ENCODE data around the gene MAML2.

MAML2 gene

DNA sequence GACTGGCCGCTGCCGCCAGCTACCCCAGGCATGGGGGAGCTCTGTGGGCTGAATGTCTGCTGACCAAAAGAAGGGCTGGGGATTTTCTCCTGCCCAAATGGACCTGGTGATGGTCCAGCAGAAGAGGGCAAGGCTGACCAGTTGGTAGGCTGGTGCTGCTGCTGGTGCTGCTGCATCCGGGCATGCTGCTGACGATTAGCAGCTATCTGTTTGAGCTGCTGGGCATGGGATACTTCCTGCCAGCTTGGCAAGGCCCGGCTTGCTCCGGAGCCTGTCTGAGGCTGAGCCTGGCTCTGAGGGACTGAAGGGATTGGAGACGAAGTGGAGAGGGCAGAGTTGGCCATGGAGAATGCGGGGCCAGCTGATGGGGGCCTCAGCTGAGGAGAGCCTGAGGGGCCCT lies 250.5 kb downstream of the MAML2 start:
- DNase-seq: no peak

DNA sequence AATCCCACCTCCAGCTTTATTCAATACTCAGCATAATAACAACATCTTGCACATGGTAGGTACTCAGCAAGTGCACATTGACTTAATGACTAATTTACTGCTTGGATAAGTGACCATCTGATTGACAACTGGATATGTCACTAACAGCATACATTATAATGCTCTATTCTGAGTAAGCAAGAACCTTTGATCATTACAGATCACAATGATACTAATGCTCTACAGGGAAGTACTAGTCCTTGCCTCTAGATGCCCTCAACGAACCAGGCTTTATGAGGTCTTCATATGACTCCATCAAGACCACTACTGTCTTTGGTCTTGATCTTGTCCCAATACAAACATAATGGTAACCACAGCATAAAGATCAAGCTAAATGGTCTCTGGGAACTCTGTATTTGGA lies 251.5 kb downstream of the MAML2 start:
- no peak for DNase-seq

DNA sequence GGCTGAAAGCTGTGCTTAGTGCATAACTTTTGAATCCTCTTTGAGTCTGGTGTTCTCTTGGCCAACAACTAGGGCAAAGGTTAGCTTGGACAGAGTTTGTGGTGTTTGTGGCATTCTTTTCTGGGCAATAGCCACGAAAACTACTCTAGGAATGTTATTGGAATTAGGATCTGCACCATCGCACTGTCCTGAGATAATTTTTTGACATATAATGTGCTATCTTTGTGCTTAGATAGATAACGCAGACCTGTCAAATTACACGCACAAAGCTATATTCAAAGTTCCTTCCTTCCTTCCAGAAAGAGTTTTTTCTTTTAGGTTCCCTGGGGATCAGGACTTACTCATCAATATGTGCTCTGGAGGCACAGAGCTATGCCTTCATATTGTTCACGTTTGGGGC lies 252.3 kb downstream of the MAML2 start:
- DNase-seq: no peak

DNA sequence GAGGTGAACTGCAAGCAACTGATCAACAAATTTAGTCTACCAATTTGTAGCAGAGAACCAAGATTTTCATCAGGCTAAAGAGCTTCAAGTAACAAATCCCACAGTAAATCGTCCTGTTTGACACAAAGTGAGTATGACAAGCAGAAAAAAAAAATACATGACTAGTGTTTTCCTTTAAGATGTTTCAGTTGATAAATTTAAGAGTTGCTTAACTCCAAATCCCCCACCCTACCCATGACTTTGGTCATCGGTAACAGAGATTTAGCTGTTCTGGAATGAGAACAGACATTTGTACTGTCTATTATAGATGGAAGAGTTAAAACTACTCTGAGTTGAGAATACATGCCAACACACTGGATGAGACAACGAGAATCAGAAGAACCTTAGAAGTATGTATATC lies 254.1 kb downstream of the MAML2 start:
- no peak for DNase-seq

DNA sequence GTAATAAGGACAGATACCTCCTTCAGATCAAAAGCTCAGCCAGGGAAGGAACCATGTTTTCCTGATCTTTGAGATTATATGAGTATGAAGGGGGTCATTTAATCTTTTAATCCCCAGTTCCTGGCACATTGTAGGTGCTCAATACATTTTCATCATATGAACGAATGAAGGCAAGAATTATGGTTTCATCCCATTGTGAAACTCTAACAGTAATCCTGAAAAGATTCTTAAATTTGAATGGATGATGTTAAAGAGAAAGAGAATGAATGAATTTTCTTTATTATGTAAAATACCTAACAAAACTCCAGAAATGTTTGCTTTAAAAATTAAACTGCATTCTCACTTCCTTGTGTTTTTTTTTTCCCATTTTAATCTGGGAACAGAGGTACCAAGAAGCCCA lies 256.9 kb downstream of the MAML2 start:
- DNase-seq: no peak

DNA sequence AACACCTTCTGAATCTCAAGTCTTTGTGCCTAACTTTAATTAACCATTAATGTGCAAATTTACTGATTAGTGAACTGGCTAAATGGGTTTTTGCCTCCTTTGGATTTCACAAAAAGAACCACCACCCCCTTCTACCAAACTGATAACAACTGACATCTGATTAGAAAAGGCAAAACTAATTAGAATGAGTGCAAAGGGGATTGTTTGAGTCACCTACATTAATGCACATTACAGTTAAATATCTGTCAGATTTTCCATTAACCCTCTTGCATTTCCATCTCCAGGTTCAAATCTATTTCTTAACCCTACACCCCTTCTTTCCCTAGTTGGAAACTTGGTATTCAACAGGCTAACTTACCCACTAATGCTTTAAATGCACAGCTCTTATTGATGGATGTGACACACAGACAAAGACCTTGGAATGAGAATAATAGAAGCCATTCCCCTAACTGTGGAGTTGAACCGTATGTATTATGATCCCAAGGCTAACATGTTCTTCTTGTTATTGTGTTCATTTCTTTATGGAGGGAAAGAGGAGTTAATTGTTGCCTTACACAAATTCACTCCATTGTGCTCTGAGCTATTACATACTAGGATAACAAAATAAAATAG lies 257.6 kb downstream of the MAML2 start:
- DNase-seq: no peak

DNA sequence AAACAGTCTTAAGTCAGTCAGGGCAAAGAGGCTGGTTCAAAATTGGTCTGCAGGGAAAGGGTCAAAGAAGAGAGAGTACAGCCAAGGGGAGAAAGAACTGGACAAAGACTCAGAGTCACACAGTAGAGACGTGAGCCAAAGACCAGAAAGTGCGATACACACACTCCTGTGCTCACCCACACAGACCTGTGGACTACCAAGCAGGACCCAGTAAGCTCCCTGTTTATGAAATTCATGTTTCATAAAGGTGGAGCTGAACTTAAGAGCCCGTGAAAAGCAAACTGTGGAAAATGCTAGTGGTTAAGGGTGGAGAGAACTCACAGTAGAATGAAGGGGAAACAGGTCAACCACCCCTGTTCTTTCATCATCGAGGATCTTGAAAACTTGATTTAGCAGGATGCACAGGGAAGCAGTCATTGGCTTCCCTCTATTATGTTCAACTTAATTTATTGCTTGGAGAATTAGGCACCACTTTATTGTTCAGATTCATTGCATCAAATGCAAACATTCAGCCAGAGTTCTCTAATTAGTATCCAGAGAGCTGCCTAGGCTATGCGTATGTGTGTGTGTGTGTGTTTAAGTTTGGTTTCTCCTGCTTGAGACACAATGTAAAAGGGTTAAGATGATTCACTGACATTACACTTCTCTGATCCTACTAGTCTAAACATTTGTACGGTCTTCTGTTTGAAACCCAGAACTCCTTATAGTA lies 258.2 kb downstream of the MAML2 start:
- DNase-seq: no peak

DNA sequence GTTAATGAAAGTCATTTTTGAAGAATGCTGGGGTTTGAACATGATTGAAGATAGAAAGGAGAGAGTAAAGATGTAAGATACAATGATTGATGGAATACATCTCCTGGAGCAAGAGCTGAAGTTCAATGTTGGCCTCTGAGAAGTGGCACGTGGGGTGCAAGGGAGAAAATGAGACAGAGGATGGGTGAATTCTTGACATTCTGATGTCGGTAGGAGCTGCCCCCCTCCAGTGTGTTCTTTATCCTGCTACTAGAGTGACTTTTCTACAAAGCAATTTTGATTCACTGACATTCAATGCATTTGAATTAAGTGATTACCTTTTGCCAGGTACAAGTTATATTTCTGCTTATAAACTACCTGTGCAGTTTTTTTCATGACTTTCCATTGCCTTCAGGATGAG lies 260.1 kb downstream of the MAML2 start:
- DNase-seq: no peak

DNA sequence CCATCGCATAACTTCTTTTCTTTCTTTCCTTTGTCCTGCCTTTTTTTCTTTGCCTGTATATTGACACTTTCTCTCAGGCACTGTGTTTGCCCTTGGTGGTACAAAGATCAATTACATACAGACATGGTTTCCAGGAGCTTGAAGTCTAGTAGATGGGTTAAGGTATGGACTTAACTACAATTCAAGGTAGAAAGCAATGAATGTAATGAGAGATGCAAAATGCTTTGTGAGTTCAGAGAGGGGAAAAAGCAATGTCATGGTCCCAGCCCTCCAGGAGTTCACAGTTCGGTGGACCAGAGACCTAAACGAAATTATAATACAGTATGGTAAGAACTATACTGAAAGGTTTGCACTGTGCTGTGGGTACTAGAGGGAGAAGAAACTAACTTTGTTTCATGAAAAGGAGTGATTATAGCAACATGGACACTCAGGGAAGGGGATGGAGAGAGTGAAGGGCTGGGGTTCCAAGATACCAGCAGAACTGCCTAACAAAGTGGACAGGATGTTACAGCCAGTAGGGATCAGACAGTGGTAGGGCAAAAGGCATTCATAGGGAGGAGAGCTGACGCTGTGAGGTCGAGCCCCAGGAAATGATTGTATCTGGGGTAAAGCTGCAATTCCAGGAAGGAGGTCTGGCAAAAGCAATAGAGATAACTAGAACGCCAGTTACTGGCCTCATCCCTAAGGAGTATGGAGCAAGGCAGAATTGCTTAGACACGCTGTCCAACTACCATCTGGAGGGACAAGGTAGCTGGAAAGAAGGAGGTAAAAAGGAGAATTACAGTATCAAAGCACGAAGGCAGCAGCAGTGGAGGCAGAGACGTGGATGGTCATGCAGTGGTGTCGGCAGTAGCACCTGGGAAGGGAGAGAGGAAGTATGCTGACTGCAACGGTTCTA lies 260.7 kb downstream of the MAML2 start:
- DNase-seq: no peak

DNA sequence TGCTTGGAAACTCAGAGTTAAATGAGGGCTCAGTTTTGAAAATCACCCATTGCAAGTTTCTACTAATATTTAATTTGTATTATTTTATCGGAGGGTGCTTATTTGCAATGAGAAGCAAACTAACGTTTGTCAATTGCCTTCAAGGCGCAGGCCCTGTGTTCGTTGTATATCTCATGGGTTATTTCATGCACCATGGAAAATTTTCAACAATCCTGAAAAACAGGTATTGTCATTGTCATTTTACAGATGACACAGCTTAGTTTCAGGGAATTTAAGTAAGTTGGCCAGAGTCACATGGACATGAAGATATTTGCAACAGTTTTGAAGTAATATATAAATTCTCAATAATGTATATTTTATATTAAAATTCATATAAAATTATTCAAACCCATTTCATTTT lies 261.4 kb downstream of the MAML2 start:
- no peak for DNase-seq

DNA sequence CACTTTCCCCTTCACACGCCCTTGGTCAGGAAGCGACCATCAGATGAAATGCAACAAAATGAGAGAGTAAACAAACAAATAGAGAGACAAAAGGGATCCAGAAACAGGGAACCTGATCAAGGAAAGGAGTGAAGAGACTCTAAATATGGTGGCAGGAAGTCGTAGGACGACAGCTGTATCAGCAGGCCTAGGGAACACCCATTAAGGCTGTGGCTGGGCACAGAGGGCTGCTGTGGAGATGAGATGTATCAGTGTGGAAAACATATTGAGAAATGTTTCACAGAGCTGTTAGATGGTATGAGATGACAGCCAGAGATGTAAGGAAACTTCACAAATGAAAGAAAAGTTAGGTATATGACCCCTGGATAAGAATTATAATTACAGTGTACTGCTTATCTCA lies 263.3 kb downstream of the MAML2 start:
- DNase-seq: no peak

DNA sequence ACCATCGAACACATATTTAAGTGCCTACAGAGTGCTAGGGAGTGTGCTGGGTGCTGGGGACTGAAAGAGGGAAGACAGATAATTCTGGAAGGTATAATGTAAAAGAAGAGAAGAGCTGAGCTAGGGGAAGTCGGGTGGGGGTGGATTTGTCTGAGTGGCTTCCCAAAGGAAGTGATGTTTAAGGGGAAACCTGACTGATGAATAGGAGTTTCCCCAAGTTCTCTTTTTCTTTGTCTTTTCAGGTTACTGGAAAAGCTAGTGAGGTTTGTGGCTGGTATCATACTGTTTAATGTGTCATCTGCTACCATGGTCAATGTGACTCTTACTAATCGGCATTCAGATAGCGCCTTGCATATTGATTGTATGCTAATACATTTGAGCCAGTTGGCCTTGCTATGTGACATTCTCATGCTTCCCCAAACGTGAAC lies 267.4 kb downstream of the MAML2 start:
- peak; percentile 11 to 53 for DNase-seq

DNA sequence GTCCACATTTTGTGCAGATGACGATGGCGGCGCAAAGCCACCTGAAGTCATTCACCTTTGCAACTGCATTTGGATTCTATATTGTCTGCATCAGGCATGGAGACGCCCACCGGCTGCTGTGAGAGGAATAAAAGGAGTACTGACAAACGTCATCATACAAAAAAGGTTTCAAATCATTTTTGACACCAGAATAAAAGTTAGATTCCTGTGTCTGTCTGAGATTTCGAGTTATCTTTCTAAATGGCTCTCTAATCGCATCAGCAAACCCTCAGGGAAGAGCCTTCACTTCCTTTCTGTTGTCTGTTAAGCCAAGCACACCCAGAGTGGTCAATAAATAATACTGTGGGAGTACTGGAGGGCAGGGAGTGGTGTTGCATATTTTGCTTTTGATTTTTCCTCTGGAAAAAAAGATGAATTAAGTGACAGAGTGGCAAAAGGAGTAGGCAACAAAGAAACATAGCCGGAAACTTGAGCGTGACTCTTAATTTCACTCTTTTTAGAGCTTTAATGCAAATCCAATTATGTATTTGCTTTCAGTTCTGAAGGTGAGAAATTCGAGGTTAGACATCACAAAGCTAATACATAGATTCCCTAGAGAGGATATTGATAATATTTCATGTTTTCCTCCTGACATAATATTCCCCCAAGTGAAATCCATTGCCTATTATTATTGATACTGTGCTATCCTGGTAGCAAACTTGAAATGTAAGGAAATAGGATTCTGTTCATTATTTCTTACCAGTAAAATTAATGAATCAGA lies 268.3 kb downstream of the MAML2 start:
- DNase-seq: peak in 1 of 2 experiments; percentile 11

DNA sequence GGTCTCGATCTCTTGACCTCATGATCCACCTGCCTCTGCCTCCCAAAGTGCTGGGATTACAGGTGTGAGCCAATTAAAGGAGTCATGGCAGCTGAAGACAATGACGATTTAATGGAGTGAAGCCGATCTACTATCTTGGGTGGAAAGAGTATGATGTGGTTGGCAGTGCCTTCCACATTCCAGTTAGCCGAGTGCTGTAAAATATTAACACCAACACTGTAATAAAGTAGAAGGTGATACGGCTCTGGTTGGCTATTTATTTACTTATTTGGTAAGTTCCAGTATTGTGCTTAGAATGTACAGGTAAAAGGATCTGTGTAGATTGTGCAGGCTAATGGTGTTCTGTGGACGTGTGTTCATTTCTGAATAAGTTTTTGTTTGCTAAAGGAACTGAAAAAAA lies 269.5 kb downstream of the MAML2 start:
- no peak for DNase-seq

DNA sequence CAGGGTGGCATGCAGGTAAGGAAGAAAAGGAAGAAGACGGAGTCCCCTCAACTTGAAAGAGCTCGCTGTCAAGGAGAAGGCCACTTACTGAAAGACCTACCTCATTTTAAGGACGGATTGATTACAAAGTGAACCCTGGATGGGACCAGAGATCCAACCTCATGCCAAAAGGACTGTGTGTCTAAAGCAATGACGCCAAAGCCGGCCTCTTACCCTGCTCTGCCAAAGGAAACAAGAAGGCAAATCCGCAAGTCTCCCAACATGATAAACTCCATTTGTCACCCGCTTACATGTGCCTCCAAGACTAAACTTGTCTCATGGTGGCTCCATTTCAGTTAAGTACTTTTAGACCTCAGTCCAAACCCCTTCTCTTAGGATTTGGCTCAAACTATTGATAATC lies 270.4 kb downstream of the MAML2 start:
- DNase-seq: no peak

DNA sequence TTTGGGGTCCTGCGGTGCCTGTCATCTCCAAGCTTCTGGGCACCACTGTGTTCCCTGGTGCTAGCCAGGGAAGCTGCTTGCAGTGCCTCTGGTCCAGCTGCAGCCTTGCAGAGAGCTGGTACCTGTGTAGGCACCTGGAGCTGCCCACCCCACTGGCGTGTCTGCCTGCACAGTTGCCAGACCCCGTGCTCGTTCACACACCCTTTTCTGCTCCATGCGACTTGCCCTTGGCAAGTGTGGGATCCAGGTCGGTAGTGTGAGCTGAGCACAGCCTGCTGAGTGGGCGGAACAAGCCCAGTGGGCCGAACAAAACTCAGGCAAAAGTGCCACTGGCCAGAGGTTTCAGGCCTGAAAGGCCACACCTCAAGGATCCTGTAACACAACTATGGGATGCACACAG lies 272.5 kb downstream of the MAML2 start:
- DNase-seq: no peak

DNA sequence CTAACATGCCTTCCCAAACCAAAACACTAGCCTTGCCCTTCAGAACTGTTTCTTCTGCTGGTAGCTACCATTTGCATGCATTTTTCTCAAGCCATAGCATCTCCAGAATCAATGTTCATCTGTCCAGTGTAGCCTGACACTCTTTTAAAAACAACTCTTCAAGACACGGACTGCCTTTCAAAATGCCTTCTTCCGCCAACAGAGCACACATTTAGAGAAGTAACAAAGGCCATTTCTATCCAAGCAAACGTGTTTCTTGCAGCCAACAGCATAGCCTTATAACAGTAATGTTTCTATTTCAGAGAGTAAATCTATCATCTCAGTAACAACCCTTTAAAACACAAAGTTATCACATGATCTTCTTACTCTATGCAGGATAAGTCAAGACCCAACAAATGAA lies 275.8 kb downstream of the MAML2 start:
- no peak for DNase-seq

DNA sequence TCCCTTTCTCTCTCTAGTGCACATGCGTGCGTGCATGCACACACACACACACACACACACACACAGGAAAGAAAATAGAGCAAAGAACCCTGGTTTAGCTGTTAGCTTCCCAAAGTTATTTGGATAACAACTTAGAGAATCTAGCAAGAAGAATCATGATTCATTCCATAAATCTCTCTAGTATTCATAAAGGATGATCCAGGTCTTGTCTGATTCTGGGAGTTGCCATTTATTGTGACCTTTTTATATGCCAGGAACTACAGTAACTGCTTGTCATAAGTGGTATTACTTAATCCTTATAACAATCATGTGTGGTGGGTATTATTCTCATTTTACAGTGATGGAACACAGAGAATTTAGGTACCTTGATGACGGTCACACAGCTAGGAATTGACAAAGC lies 277.6 kb downstream of the MAML2 start:
- no peak for DNase-seq

DNA sequence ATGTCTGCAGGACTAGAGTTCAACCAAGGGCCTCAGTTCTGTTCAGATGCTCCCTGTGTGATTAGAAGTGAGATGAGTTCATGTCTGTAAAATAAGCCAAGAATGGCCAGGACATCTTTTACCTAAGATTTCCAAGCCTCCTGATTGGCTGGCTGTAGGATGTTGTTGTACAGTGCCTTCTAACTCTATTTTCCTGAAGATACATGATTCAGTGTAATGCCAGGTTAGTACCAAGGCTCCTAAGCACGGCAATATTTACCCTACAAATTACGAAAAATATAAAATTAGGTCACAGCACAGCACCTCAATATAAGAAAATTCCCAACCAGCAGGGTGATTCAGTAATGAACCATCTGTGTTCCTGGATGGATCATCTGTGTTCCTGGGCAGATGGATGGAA lies 279.1 kb downstream of the MAML2 start:
- no peak for DNase-seq

DNA sequence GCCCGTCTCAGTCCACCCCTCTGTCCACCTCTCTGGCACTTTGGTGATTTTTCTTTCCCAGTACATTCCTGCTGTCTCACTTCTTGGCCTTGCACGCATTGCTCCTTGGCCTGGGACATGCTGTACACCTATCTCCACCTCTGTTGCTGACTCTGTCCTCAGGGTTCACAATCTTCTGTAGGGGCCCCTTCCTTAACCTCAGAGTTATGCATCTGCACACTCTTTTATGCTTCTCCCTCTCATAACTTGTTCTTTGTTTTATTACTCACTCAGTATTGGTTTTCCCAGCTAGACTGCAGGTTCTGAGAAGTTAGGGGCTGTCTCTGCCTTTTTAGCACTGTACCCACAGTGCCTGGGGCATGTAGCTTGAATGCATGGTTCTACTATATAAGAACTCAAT lies 279.9 kb downstream of the MAML2 start:
- DNase-seq: no peak

DNA sequence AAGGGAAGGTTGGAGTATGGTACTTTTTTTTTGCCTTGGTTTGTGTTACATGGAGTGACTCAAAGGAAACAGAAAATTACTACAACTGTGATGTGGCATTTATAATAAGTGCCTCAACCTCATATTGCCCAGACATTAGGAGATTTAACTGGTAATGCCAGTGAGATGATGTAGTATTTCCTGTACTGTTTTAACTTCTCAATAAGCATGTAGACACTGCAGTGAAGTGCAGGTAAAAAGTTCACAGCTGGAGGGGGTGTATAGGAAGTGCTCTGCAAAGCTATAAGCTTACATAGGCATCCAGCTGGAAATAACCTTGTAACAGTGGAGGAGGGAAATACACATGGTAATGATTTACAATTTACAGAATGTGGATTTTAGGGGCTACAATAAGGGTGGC lies 280.9 kb downstream of the MAML2 start:
- peak in 1 of 2 experiments; percentile 68 for DNase-seq

DNA sequence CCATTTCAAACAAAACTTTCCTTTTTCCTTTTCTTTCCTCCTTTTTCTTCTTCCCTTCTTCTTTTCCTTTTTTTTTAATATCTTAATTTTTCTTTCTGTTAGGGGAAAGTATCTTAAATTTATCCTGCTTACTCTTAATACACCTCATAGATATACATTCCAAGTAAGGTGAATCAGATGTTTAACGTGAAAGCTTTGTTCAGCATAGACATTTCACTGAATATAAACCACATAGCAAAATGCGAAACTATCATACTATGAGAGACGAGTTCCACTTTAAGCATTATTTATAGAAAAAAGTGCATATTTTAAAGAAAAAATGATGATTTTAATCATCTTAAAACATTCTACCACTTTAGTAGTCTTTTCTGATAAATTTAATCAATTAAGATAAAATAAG lies 281.3 kb downstream of the MAML2 start:
- no peak for DNase-seq

DNA sequence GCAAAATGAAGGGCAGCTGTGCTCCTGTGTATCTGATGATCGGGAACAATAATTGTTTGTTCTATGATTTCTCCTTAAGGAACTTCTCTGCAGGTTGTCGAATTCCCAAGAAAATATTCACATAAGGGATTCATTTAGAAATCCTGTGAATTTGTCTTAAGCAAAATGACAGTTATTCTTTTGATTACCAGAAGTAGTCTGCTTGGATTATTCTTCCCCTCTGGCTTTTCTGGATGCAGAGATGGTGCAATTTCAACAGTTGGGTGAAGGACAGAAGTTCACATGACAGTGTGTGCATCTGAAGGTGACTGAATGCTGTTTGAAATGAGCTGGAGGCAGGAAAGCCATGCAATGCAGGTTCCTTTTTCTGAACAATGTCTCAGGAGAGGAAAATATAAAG lies 281.9 kb downstream of the MAML2 start:
- no peak for DNase-seq

Measured in stimulated activated CD4-positive, alpha-beta T cell treated with anti-CD3 and anti-CD28 coated beads, Interleukin-4, amount 100 ng/mL, for 4 hours (primary cell).